ENCODE results near the gene CRYBG1.
A peak's percentile ranks its signal among the peaks of the same experiment; 100 is the strongest.

The CRYBG1 gene

DNA sequence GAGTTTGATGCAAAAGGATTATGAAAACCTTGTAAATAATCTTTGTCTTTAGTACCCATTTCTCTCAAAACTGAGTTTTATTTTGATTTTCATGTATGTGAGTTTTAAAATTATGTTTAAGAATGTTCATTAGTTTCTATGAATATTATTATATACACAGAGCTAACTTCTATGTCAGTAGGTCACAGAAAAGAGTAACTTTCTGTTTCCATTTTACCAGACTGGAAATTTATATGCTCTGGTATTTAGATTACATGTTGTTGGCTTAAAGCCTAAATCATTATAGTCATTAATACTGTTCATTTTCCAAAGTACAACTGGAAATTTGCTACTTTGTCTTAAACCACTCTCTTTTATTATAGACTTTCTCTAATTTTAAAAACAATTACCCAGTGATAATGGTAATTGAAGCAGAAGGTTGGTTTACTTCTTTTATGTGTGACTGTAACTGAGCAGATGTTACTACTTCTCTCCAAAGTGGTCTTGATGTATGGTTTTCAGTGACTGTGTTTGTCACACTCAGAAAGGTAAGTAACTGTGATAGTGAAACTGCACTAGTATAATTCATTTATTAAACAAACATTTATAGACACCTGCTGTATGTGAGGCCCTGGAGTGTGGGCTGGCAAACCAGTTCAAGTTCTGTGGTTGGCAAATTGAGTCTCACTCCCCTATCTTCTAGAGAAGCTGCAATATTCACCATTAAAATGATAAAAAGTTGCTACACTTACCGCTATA is 13.2 kb downstream of the CRYBG1 start:
- no peak for TF ChIP-seq CTCF (IDR thresholded peaks at IDR 0.05; ENCODE audit: low read depth, low read length, missing control alignments)
- DNase-seq (ENCODE audit: low read depth) = no peak
- in situ Hi-C loops (cut with HindIII; ENCODE audit: low sequenced_read_pairs) = no loop called here

DNA sequence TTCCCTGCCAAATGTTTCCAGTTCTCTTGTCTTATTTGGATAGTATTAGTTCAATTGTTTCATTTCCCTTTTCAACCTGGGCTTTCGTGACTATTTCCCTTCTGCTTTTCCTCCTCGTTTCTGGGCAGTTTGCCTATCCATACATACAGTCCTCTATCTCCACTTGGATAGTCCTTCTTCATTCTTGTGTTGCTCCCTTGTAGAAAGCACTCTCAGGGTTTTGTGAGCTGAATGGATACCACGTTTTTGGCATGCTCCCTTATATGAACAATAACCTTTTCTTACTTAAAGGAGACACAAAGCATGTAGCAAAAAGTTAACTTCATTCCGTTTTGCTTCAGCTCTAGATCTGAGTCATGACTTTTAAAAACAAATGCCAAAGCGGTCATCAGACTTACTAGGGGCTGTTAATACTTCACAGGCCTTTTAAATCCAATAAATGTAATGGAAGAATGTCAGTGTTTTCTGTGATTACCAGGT is 16.6 kb downstream of the CRYBG1 start:
- DNase-seq (ENCODE audit: low read depth) = peak; percentile 13
- no peak overlapping the region for H3K4me3 ChIP-seq (ENCODE audit: low read depth, low read length)
- in situ Hi-C loops (cut with HindIII; ENCODE audit: low sequenced_read_pairs) = no loop called here
- TF ChIP-seq CTCF (IDR thresholded peaks at IDR 0.05; ENCODE audit: low read depth, low read length, missing control alignments) = no peak

More for the DNA sequence above, 13.2 kb downstream of the CRYBG1 start:
- H3K4me3 ChIP-seq (ENCODE audit: low read depth, low read length) = no peak overlapping the region

GRCh38 chr6:106379951-106380350 is 19.4 kb downstream of the CRYBG1 start:
- in situ Hi-C loops (cut with HindIII; ENCODE audit: low sequenced_read_pairs) = no loop called here
- no peak for TF ChIP-seq CTCF (IDR thresholded peaks at IDR 0.05; ENCODE audit: low read depth, low read length, missing control alignments)
- no peak overlapping the region for H3K4me3 ChIP-seq (ENCODE audit: low read depth, low read length)
- no peak for DNase-seq (ENCODE audit: low read depth)

GRCh38 chr6:106380407-106380806 is 19.9 kb downstream of the CRYBG1 start:
- in situ Hi-C loops (cut with HindIII; ENCODE audit: low sequenced_read_pairs) = no loop called here
- no peak for TF ChIP-seq CTCF (IDR thresholded peaks at IDR 0.05; ENCODE audit: low read depth, low read length, missing control alignments)
- H3K4me3 ChIP-seq (ENCODE audit: low read depth, low read length) = no peak overlapping the region
- no peak for DNase-seq (ENCODE audit: low read depth)

DNA sequence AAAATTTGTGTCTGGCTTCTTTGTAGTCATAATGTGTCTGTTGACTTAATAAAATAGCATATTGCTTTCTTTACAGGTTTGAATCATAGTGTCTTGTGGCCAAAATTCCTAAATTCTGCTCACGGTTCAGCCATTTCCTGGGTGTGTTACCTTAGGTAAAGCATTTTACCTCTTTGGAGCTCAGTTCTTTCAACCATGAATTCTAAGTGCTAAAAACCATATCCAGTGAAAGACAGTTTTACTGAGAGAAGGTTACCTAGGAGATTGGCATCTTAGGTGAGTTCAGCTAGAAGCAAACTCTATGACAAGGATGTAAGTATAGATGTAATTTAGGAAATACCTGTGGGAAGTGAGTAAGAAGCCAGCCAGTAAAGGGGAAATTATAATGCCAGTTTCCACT is 20.7 kb downstream of the CRYBG1 start:
- in situ Hi-C loops (cut with HindIII; ENCODE audit: low sequenced_read_pairs) = no loop called here
- H3K4me3 ChIP-seq (ENCODE audit: low read depth, low read length) = no peak overlapping the region
- no peak for TF ChIP-seq CTCF (IDR thresholded peaks at IDR 0.05; ENCODE audit: low read depth, low read length, missing control alignments)
- DNase-seq (ENCODE audit: low read depth) = no peak

GRCh38 chr6:106381881-106382280 is 21.4 kb downstream of the CRYBG1 start:
- in situ Hi-C loops (cut with HindIII; ENCODE audit: low sequenced_read_pairs) = no loop called here

More at GRCh38 chr6:106381881-106382280, 21.4 kb downstream of the CRYBG1 start:
- no peak for TF ChIP-seq CTCF (IDR thresholded peaks at IDR 0.05; ENCODE audit: low read depth, low read length, missing control alignments)
- no peak for DNase-seq (ENCODE audit: low read depth)
- no peak overlapping the region for H3K4me3 ChIP-seq (ENCODE audit: low read depth, low read length)

All from astrocyte of the cerebellum (primary cell).